ENCODE results near the gene TRMU. TPM values are rescaled to one million over a fixed set of nuclear protein-coding genes. Genes with fewer than 3 reads are reported as not detected.

Gene TRMU
- total and polyA plus RNA-seq, 10 donors = 23.7 to 59.6 (median 43.3) TPM

DNA sequence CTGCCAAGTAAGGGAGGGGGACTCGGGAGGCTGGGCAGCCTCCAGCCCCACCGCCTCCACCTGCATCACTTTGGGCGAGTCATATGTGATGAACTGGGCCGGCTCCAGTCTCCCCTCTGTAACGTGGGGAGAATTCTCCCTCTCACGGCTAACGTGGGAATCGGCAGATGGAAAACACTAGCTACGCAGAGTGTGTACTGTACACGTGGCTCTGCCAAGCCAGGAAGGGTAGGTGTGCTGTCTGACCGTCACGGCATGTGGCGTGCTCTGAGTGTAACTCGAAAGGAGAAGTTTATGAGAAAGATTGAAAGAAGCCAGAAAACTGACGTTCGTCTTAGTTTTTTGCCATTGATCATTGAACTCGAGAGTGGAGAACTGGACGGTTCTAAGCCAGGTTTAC, 13.7 kb downstream of the TRMU start:
- H3K4me3 ChIP-seq = no peak overlapping the region
- H3K27ac ChIP-seq = no peak overlapping the region
- no peaks in the 10 kb centered on the region for H3K27me3 ChIP-seq (replicated peaks in 1 of 7)
- H3K9me3 ChIP-seq = no peaks in the 10 kb centered on the region
- TF ChIP-seq POLR2A (IDR thresholded peaks at IDR 0.05) (no peak), POLR2AphosphoS5 (IDR thresholded peaks at IDR 0.05) (no peak)
- TF ChIP-seq, protein P1, sequence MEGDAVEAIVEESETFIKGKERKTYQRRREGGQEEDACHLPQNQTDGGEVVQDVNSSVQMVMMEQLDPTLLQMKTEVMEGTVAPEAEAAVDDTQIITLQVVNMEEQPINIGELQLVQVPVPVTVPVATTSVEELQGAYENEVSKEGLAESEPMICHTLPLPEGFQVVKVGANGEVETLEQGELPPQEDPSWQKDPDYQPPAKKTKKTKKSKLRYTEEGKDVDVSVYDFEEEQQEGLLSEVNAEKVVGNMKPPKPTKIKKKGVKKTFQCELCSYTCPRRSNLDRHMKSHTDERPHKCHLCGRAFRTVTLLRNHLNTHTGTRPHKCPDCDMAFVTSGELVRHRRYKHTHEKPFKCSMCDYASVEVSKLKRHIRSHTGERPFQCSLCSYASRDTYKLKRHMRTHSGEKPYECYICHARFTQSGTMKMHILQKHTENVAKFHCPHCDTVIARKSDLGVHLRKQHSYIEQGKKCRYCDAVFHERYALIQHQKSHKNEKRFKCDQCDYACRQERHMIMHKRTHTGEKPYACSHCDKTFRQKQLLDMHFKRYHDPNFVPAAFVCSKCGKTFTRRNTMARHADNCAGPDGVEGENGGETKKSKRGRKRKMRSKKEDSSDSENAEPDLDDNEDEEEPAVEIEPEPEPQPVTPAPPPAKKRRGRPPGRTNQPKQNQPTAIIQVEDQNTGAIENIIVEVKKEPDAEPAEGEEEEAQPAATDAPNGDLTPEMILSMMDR (IDR thresholded peaks at IDR 0.05 in 8 of 11, conservative IDR thresholded peaks at IDR 0.05 in 3 of 11) = no peak
- peaks cover 0 to 11% (median 0%) of the 10 kb centered on the region in 6 donors for H3K4me1 ChIP-seq
- WGBS, 5 donors = 84 to 95% (median 89%) methylated on average over 18 of the region's 18 CpGs
- peaks cover 13 to 100% (median 100%) of the 10 kb centered on the region in 6 donors for H3K36me3 ChIP-seq
- intact Hi-C loops (cut with DNase I; ENCODE audit: low total_unique reads) = no loop called here
- DNase-seq = peak; percentile 53

DNA sequence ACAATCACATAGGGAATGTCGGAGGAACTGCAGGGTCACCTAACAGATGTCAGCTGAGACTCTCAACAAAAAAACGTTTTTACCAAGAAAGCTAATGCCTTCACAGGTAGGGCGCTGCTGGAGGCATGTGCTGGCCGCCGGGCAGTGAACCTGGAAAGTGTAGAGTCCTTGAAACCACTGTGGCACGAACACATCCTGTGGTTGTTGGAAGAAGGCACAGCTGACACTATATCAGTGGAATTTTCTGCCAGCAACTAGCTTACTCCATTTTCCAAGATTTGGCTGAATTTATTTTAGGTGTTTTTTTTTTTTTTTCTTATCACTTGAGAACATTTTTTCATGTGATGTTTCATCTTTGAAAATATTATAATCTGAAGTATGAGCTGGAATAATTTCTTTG, 14.2 kb downstream of the TRMU start:
- peak; percentile 42 for DNase-seq
- Histone ChIP-seq H3K27ac (no peak overlapping the region), H3K36me3 (peaks cover 13 to 100% (median 99%) of the 10 kb centered on the region in 6 donors), H3K27me3 (replicated peaks in 1 of 7) (no peaks in the 10 kb centered on the region), H3K4me3 (no peak overlapping the region), H3K4me1 (peaks cover 0 to 11% (median 0%) of the 10 kb centered on the region in 6 donors), H3K9me3 (no peaks in the 10 kb centered on the region)
- no peak for TF ChIP-seq POLR2A (IDR thresholded peaks at IDR 0.05)
- TF ChIP-seq, protein P1 (IDR thresholded peaks at IDR 0.05 in 8 of 11, conservative IDR thresholded peaks at IDR 0.05 in 3 of 11) = no peak
- no peak for TF ChIP-seq POLR2AphosphoS5 (IDR thresholded peaks at IDR 0.05)
- intact Hi-C loops (cut with DNase I; ENCODE audit: low total_unique reads) = no loop called here
- WGBS, 5 donors = 72 to 86% (median 78%) methylated on average over 6 of the region's 6 CpGs

DNA sequence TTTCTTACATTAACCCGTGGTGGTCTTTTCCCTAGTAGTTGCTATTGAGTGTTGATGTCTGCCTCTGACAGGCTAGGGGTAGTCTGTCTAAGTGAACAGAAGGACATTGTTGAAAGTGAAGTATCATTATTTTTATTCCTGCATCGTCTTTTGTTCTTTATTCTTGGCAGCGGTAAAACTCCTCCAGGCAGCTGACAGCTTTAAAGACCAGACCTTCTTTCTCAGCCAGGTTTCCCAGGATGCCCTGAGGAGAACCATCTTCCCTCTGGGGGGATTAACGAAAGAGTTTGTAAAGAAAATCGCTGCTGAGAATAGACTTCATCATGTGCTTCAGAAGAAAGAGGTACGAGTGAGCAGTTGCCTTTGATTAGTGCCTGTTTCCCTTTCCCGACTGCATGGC, 14.6 kb downstream of the TRMU start:
- 90 to 94% (median 92%) methylated on average over 7 of the region's 7 CpGs for WGBS, 5 donors
- no peak for DNase-seq

DNA sequence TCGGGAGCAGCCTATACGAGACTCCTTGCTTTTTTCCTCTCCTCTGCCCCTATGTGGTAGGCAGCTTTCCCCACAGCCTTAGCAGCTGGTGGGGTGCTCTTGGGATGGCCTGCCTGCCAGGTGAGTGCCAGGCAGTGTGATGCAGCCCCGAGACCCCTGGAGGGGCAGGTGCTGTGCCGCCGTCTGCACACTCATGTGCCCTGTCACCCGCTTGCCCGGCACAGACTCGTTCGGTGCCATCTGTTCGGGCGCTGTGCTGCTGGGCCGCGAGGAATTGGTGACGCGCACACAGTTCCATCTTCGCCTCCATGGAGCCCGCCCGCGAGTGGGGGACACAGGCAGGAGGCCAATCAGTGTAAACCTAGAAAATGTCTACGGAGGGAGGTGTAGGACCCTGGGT, 15.1 kb downstream of the TRMU start:
- intact Hi-C loops (cut with DNase I; ENCODE audit: low total_unique reads) = no loop called here
- DNase-seq = peak; percentile 63
- 94 to 98% (median 97%) methylated on average over 20 of the region's 20 CpGs for WGBS, 5 donors

More for the DNA sequence above, 14.6 kb downstream of the TRMU start:
- intact Hi-C loops (cut with DNase I; ENCODE audit: low total_unique reads) = no loop called here
- no peak overlapping the region for H3K4me3 ChIP-seq
- TF ChIP-seq POLR2AphosphoS5 (IDR thresholded peaks at IDR 0.05) = no peak
- TF ChIP-seq, protein P1 (IDR thresholded peaks at IDR 0.05 in 8 of 11, conservative IDR thresholded peaks at IDR 0.05 in 3 of 11) = no peak
- no peak for TF ChIP-seq POLR2A (IDR thresholded peaks at IDR 0.05)
- H3K9me3 ChIP-seq = no peaks in the 10 kb centered on the region
- no peaks in the 10 kb centered on the region for H3K27me3 ChIP-seq (replicated peaks in 1 of 7)
- H3K36me3 ChIP-seq = peaks cover 13 to 100% (median 98%) of the 10 kb centered on the region in 6 donors
- peaks cover 0 to 11% (median 0%) of the 10 kb centered on the region in 6 donors for H3K4me1 ChIP-seq
- no peak overlapping the region for H3K27ac ChIP-seq

More for the DNA sequence above, 15.1 kb downstream of the TRMU start:
- Histone ChIP-seq H3K27me3 (replicated peaks in 1 of 7) (no peaks in the 10 kb centered on the region), H3K4me3 (no peak overlapping the region), H3K36me3 (peaks cover 13 to 100% (median 96%) of the 10 kb centered on the region in 6 donors), H3K9me3 (no peaks in the 10 kb centered on the region), H3K4me1 (peaks cover 0 to 14% (median 3%) of the 10 kb centered on the region in 6 donors), H3K27ac (no peak overlapping the region)
- TF ChIP-seq, protein P1 (IDR thresholded peaks at IDR 0.05 in 8 of 11, conservative IDR thresholded peaks at IDR 0.05 in 3 of 11) = no peak
- TF ChIP-seq POLR2AphosphoS5 (IDR thresholded peaks at IDR 0.05) = peak in 1 of 3 donors; percentile 58
